A673 (cell line): ENCODE data around the gene ST3GAL2.

Source experiments
- CTCF ChIP-seq: fragments of 300-800, 200-600 bp; sonication (generic); conservative IDR thresholded peaks from 2 replicates; pipeline ENCODE4 v1.5.1; 2017; ENCODE audit warnings: low read depth, mild to moderate bottlenecking, antibody characterized with exemption, low read length, moderate library complexity, mixed read lengths
- EZH2 ChIP-seq: fragments of 200-600 bp; sonication (generic); IDR thresholded peaks from 2 replicates; pipeline ENCODE4 v1.6.1; 2017; ENCODE audit warnings: borderline replicate concordance, low read depth, mild to moderate bottlenecking, mixed read lengths, antibody characterized with exemption, low read length; ENCODE audit not compliant: poor library complexity, severe bottlenecking

DNA sequence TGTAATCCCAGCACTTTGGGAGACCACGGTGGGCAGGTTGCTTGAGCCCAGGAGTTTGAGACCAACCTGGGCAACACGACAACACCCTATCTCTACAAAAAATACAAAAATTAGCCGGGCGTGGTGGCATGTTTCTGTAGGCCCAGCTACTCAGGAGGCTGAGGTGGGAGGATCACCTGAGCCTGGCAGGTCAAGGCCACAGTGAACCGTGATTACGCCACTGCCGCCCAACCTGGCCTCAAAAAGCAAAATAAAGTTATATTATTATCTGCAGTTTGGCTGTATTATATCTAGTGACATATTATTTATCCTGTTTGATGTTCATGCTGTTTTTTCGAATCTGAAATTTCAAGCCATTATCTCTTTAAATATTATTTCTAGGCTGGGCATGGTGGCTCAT is 26.5 kb downstream of the ST3GAL2 start:
- TF ChIP-seq CTCF, result no peak
- no peak for TF ChIP-seq EZH2
